GM19328 (cell line): ENCODE measurements around the gene CPLX3.

Experiments used
- ATAC-seq: cut with Tn5 transposase; IDR thresholded peaks from one replicate; pipeline ENCODE4 v1.9.1; 2021; ENCODE audit warnings: mild to moderate bottlenecking, moderate library complexity; ENCODE audit not compliant: unreplicated experiment

CPLX3 gene

DNA sequence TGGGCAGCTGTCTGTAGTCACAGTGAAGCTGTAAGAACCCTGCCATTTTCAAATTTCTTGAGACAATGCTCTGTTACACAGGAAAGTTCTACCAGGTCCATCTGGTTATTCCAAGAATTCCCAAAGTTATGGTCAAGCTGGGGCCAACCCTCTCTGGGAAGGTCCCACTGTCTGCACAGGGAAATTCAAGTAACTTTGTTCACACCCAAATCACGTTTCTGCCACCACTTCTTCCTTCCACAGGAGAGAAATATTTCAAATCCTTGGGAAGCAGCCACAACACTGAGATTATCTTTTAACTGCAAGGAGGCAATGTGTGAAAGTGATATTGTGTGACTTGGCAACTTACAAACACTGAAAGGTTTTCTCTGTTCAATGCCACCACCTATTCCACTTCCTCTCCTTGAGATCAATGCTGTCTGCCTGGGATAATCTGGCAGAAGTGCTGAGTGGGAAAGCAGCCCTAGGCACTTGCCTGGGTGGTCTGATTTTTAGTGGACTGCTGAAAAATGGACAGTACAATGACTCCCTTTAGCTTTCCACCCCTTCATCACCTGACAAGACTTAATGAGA is 41.1 kb downstream of the CPLX3 start:
- ATAC-seq, result no peak

- ATAC-seq, result no peak
Measured at GRCh38 chr15:74868059-74868458, 41.6 kb downstream of the CPLX3 start.

GRCh38 chr15:74869372-74869725 is 42.9 kb downstream of the CPLX3 start:
- no peak for ATAC-seq

DNA sequence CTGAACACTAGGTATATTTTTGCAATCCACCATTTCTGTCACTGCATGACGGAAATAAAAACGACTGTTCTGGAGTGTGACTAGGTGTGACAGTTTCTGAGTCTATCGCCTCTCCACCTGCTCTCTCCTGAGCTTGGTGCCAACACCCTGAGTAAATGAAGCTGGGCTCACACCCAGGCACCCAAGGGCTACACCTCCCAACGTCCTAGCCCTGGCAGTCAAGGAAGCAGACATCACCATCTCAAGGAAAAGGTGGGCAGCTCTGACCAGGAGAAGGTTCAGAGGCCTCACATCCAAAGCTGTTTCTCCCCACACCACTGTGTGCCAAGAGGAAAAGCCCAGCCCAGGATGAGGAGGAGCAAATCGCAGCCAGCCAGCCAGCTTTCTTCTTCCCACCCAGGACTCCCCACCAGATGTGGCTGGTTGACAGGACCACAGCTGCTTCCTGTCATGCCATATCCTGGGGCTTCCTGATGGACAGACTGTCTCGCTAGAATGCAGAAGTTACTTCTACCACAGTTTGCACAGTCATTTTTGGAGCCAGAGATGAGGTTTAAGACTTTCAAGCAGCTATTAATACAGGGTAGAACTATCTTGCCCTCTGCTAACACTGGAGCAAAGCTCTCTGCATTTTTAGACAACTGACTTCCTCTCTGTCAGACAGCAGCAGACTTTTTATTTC is 43.4 kb downstream of the CPLX3 start:
- peak; percentile 35 for ATAC-seq

GRCh38 chr15:74870436-74871215 is 44.2 kb downstream of the CPLX3 start:
- ATAC-seq, result no peak

DNA sequence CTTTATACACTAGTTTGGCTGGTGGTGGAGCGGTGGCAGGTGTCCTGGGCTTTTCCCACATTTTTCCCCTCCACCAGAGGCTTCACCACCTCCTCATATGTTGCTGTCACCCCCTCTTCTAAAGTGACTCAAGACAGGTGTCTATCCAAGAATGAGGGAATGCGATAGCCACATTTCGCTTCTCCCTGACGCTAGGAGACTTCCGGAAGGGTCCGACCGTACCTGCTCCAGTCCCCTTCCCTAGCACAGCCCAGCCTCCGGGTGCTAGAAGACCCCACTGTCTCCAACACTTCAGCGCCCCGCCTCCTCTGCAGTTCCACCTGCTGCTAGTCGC is 46.2 kb downstream of the CPLX3 start:
- ATAC-seq, result no peak

DNA sequence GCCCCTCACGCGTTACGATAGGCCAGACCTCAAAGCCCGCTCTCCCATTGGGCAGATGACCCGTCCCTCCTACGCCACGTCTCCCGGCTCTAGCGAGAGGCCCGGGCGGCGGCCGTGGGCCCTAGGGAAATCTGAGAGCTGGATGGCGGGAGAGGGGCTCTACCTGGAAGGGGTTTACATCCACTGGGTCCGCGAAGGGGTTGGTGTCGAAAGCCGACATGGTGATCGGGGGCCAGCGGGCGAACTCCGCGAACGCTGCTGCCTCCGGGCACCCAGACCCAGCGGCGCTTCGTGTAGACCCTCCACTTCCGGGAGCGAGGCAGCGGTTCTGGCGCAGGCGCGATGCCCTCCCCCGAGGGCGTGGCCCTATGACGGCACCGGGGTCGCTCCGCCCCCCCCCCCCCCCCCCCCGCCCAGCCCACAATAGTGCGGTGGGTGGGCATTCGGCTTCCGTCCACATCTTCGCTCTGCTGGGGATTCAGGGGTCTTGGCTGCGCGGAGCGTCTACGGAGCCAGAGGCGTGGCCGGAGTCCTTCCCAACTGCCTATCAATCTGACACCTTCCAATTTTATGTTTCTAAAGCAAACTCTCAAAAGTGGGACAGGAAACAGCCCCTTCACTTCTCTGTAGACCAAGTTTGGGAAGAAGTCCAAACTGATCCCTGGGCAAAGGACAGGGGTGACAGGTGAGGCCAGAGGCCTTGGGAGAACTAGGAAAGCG is 46.8 kb downstream of the CPLX3 start, which contains the start of gene SCAMP2:
SCAMP2 (minus strand) TSS at position 330 of the 720 bp plus-strand sequence; CDS start at position 220, 110 bp downstream.
- peak; percentile 75 for ATAC-seq

GRCh38 chr15:74873756-74874424 is 47.5 kb downstream of the CPLX3 start:
- no peak for ATAC-seq

DNA sequence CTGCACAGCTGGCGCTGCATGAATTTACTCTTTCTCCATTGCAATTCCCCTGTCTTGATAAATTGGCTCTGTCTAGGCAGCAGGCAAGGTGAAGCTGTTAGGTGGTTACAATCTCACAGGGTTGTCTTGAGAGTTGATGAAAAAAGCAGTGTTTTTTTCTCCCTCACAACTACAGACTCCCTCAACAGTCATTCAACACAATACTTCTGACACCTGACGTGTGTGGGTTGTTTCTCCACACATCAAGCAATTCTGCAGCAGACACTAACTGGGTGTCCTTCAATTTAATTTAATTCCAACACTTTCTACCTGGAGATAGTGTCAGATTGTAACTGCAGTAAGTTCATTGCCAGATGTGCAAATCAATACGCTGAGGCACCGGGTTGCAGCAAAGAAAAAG is 51.8 kb downstream of the CPLX3 start:
- ATAC-seq, result no peak
